ENCODE results near the gene RPS16. TPM values are rescaled to one million over a fixed set of nuclear protein-coding genes. Genes with fewer than 3 reads are reported as not detected.

RPS16 gene
- total and polyA plus RNA-seq, 4 donors, result 109 to 1,094 (median 218) TPM

- Histone ChIP-seq H3K9me3 (ENCODE audit: control insufficient read depth in 4 of 4, low read length in 3 of 4) (no peaks in the 10 kb centered on the region), H3K36me3 (ENCODE audit: control insufficient read depth in 4 of 4, insufficient read depth in 3 of 4, low read depth in 1 of 4, low read length in 3 of 4) (peaks cover 0 to 9% (median 0%) of the 10 kb centered on the region in 4 donors), H3K4me3 (ENCODE audit: low read depth in 1 of 3, low read length in 3 of 3) (peak overlapping the region in 2 of 3 donors; percentile 80 to 94), H3K27ac (ENCODE audit: low read depth in 1 of 2, low read length in 2 of 2) (peak overlapping the region; percentile 89 to 98), H3K4me1 (ENCODE audit: control insufficient read depth in 4 of 4, insufficient read depth in 4 of 4, low read length in 3 of 4) (peaks cover 5 to 32% (median 11%) of the 10 kb centered on the region in 4 donors), H3K27me3 (ENCODE audit: control insufficient read depth in 4 of 4, insufficient read depth in 4 of 4, low read length in 3 of 4) (no peaks in the 10 kb centered on the region), H3K9ac (ENCODE audit: low read depth in 1 of 2, low read length in 2 of 2) (peak overlapping the region in 1 of 2 donors; percentile 98)
- TF ChIP-seq TAF1 (conservative IDR thresholded peaks at IDR 0.05) (no peak), FOXA1 (IDR thresholded peaks at IDR 0.05) (no peak), REST (IDR thresholded peaks at IDR 0.05) (no peak), HNF4A (conservative IDR thresholded peaks at IDR 0.05) (no peak), NR2F2 (IDR thresholded peaks at IDR 0.05) (no peak), YY1 (IDR thresholded peaks at IDR 0.05) (no peak), GABPA (IDR thresholded peaks at IDR 0.05 in 1 of 2, conservative IDR thresholded peaks at IDR 0.05 in 1 of 2) (no peak), ATF3 (IDR thresholded peaks at IDR 0.05) (no peak), CTCF (IDR thresholded peaks at IDR 0.05; ENCODE audit: low read depth, low read length, missing input control) (peak; percentile 98), ZBTB33 (IDR thresholded peaks at IDR 0.05) (no peak), FOXA2 (IDR thresholded peaks at IDR 0.05) (no peak), SP1 (IDR thresholded peaks at IDR 0.05) (no peak), JUND (IDR thresholded peaks at IDR 0.05) (peak in 1 of 2 donors; percentile 71), MAX (IDR thresholded peaks at IDR 0.05) (no peak), RAD21 (IDR thresholded peaks at IDR 0.05) (peak; percentile 95 to 96), RXRA (IDR thresholded peaks at IDR 0.05) (no peak)
- 0% methylated on average over 7 of the region's 7 CpGs for WGBS
- peak; percentile 89 for DNase-seq (ENCODE audit: low spot score)
Observed at GRCh38 chr19:39411832-39412099, 24.0 kb downstream of the RPS16 start.

All from liver (tissue), 9 donors.